Measurements from ENCODE around the gene EPS8.
"Not testable (repeated sequence)": the region's sequence is repeated elsewhere in the genome, so short reads cannot be mapped to it uniquely, and the experiment has no call there.

EPS8 gene

GRCh38 chr12:15752785-15753184, 36.4 kb downstream of the EPS8 start:
- no peak for DNase-seq

GRCh38 chr12:15751741-15752140, 37.4 kb downstream of the EPS8 start:
- no peak for DNase-seq

- no peak for DNase-seq
These were observed 39.3 kb downstream of the EPS8 start for GRCh38 chr12:15749937-15750336.

GRCh38 chr12:15741870-15742269, 47.3 kb downstream of the EPS8 start:
- DNase-seq, result not testable (repeated sequence)

GRCh38 chr12:15741082-15741481, 48.1 kb downstream of the EPS8 start:
- DNase-seq, result no peak

GRCh38 chr12:15740389-15740788, 48.8 kb downstream of the EPS8 start:
- not testable (repeated sequence) for DNase-seq

GRCh38 chr12:15738438-15739015, 50.7 kb downstream of the EPS8 start:
- no peak for DNase-seq

GRCh38 chr12:15735837-15736615, 53.2 kb downstream of the EPS8 start:
- no peak for DNase-seq

GRCh38 chr12:15733136-15733535, 56.1 kb downstream of the EPS8 start:
- DNase-seq, result no peak

- no peak for DNase-seq
These were observed 56.7 kb downstream of the EPS8 start for GRCh38 chr12:15732341-15733061.

- no peak for DNase-seq
These were observed 57.2 kb downstream of the EPS8 start for GRCh38 chr12:15731940-15732339.

- DNase-seq, result no peak
These were observed 60.1 kb downstream of the EPS8 start for GRCh38 chr12:15729097-15729496.

- DNase-seq, result no peak
These were observed 61.0 kb downstream of the EPS8 start for GRCh38 chr12:15728118-15728598.

- no peak for DNase-seq
These were observed 62.4 kb downstream of the EPS8 start for GRCh38 chr12:15726878-15727150.

GRCh38 chr12:15726027-15726877, 62.9 kb downstream of the EPS8 start:
- no peak for DNase-seq

- DNase-seq, result no peak
These were observed 66.2 kb downstream of the EPS8 start for GRCh38 chr12:15722951-15723350.

GRCh38 chr12:15721316-15722115, 67.7 kb downstream of the EPS8 start:
- no peak for DNase-seq

GRCh38 chr12:15720295-15720694, 68.9 kb downstream of the EPS8 start:
- DNase-seq, result no peak

- DNase-seq, result no peak
These were observed 70.0 kb downstream of the EPS8 start for GRCh38 chr12:15719230-15719629.

GRCh38 chr12:15717940-15718567, 71.1 kb downstream of the EPS8 start:
- no peak for DNase-seq

- DNase-seq, result no peak
These were observed 72.6 kb downstream of the EPS8 start for GRCh38 chr12:15716581-15716980.

GRCh38 chr12:15714256-15714655, 74.9 kb downstream of the EPS8 start:
- no peak for DNase-seq
